SKM-1 (cell line): Measurements from ENCODE around the gene TTC21A.
A peak's percentile ranks its signal among the peaks of the same experiment; 100 is the strongest.

Experiments
- DNase-seq: peaks from one replicate; lab custom pipeline; 2025; ENCODE audit not compliant: unreplicated experiment; lab: John Stamatoyannopoulos, UW

The TTC21A gene

GRCh38 chr3:39114456-39114855 lies 7.0 kb downstream of the TTC21A start:
- no peak for DNase-seq

DNA sequence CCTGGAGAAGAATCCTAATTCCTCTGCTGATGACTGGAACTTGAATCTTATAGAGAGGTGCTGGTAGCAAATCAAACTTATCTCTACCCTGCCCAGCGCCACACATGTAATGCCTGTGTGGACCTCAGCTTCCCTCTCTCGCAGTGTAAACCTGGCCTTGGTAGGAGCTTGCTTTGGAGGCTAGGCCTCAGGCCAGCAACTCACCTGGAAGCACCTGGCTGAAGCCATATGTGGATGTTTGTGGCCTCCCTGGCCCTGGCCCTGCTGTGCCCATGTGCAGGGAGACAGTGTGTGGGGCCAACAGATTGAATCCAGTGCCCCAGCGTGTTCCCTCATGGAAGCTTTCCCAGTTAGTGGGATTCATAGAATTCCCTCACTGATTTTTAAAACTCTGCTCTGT lies 8.4 kb downstream of the TTC21A start:
- no peak for DNase-seq

GRCh38 chr3:39118079-39118478 lies 10.6 kb downstream of the TTC21A start:
- no peak for DNase-seq

DNA sequence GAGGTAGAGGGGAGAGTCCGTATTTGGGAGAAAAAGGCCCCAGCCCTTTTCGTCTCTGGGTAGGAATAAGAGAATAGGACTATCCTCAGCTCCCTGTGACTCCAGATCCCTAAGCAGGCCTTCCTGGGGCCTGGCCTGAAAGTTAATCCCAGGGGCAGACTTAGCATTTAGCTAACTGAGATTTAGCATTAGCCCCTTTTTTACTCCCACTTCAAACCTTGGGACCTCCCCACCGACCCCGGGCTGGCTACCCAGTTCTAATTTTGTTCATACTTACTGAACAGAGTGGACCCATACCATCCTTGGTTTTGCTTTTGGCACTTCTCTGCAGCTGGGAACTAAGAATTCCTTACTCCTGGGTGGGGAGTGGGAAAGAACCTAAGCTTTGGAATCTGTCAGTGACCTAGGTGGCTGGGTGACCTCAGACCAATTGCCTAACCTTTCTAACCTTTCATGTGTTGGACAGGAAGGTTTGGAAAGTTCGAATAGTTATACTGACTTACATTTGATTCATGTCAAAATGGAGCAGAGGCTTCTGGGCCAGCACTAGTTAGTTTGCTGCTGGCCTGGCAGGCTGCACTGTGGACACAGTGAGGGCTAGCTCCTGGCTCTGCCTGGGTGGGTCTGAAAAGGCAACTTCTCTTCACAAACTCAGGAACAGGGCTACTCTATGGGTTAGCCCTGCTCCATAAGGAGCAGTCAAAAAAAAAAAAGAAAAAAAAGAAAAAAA lies 11.6 kb downstream of the TTC21A start:
- DNase-seq = no peak

DNA sequence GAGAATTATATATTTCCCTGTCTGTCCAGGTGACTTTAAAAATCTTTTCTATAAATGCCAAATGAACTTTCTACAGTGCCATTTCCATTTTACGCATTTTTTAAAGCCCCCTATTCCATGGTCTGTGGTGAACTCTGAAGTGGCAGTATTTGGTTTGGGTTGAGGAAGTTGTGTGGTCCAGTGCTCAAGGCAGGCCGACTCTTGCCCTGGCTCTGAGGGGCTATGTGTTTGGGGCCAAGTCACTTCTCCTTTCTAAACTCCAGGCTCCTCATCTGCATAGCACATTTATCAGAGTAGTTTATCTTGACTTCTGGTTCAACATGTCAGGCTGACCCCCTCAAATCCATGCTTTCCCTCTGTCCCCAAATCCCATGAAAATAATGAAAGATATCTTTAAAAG lies 14.1 kb downstream of the TTC21A start:
- peak; percentile 35 for DNase-seq

DNA sequence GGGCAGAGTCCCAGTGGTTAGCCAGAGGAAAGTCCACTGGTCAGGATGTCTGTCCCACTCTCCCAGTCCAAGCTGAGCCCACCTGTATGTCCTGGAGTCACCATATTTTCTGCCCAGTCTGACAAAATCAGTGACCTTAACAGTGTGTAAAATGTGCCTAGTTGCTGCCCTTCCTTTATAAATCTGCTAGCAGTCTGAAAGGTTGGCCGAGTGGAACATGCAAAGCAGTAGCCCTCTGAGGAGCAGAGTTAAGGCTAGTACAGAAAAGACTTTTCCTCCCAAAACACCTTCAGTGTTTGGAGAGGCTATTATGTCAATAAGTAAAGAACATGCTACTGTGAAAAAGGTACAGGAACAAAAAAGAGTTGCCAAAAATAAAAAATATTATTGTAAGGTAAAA lies 15.3 kb downstream of the TTC21A start:
- no peak for DNase-seq

DNA sequence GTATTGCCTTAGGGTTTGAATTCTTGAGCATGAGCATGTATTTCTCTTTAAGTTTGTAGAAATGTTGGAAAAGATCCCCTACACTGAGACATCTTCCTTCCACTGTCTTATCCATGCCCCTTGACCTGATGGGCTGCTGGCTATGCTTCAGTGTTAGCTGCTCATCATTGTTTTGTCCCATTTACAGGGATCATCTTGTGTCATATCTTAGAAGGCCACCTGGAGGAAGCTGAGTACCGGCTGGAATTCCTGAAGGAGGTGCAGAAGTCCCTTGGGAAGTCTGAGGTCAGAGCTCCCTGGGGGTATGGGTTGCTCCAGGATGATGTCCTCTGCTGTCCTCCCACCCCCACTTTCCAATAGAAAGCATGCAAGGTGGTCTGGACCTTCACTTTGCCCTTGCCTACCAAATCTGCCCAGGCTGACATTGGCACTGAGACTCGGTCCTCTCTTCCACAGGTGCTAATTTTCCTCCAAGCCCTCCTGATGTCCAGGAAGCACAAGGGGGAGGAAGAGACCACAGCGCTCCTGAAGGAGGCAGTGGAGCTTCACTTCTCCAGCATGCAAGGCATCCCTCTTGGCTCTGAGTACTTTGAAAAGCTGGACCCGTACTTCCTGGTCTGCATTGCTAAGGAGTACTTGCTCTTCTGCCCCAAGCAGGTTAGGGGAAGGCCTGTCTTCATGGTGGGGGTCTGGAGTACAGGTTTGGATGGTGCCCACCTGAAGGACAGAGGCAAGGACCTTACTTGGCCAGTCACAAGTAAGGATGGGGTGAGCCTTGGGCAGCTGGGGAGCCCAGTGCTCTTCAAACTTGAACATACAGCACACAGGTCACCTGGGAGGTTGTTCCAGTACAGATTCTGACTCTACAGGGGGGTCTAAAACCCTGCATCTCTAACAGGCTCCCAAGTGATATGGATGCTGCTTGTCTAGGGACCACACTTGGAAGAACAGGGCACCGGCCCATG lies 17.7 kb downstream of the TTC21A start:
- DNase-seq = no peak

DNA sequence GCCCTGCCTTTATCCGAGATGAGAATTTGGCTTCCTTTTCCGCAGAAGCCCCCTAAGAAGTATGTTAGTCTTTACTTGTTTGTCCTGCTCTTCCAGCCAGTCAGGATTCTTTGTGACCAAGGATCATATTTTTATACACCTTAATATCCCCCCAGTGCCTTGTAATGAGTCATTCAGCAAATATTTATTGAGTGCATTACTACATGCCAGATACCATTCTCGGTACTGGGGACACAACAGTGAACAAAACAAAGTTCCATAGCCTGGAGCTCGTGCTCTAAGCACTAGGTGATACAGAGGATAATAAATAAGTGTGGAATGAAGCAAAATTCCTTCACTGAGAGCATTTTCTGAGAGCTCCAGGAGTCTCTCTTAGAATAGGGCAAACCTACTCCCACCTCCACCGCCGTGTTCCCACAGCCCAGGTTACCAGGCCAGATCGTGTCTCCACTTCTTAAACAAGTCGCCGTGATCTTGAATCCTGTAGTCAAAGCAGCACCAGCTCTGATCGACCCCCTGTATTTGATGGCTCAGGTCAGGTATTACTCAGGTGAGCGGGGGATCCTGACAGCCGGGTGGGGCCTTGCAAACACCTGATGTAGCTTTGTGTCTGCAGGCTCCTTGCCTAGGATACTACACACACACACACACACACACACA lies 18.5 kb downstream of the TTC21A start:
- DNase-seq = no peak

DNA sequence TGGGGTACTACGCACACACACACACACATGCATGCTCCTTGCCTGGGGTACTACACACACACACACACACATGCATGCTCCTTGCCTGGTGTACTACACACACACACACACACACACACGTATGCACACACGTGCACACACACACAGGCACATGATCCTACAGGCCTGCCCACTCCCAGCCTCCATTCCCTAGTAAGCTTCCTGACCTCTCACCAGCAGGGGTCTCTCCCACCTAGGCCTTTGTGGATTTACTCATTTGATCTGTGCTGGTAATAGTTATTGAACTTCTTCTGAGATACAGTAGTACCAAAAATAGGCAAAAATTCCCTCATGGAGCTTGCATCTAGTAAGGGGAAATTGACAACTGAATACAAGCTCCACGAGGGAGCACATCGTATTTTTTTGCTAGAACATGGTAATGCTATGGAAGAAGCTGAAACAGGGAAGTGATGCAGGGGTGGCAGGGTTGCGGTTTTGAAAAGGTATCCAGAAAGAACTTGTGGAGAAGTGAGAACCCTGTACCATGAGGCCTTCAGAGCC lies 19.1 kb downstream of the TTC21A start:
- DNase-seq = peak; percentile 45

DNA sequence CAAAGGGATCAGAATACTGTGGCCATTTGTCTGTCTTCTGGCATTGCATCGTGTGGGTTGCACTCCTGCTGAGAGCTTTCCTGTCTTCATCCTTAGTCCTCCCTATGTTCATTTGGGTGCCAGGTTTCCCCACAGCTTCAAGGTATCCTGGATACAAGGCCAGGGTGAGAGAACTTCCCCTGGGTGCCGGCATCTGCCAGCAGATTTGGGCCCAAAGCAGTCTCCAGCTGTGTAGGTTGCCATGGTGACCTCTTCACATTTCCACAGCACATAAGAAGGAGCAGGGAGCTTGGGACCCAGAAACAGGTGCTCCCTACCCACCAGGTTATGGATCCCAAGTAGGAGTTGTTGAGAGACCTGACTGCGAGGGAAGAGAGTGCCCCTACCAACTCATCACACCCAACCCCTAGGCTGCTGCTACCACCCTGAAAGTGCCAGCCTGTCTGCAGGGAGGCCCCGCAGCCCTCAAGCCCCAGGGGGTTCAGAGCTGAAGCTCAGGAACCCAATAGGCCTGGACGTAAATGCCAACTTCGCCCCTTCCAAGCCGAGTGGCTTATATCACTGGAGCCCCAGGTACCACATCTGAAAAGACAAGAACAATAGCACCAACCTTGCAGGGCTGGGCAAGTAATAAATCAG lies 19.9 kb downstream of the TTC21A start:
- no peak for DNase-seq

GRCh38 chr3:39127908-39128304 lies 20.4 kb downstream of the TTC21A start:
- no peak for DNase-seq

- no peak for DNase-seq
These were observed 21.5 kb downstream of the TTC21A start for GRCh38 chr3:39128951-39129350.

GRCh38 chr3:39130026-39130425 lies 22.5 kb downstream of the TTC21A start:
- DNase-seq = no peak

DNA sequence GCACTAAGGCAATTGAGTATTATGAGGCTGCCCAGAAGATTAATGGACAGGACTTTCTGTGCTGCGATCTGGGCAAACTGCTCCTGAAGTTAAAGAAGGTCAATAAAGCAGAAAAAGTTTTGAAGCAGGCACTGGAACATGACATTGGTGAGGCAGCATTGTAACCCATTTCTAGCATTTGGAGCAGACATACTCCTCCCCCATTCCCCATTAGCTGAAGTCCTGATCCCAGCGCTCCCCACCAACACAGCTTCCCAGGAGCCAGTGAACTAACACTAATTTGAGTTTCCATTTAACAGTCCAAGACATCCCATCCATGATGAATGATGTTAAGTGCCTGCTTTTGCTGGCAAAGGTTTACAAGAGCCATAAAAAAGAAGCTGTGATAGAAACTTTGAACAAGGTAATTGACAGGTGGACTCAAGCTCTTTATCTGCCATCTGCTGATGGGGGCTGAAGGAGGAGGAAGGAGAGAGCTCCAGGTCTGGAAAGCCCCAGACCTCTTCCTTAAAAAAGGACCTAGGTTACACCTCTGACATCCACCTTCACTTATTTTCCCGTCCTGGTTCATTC lies 23.3 kb downstream of the TTC21A start:
- no peak for DNase-seq

DNA sequence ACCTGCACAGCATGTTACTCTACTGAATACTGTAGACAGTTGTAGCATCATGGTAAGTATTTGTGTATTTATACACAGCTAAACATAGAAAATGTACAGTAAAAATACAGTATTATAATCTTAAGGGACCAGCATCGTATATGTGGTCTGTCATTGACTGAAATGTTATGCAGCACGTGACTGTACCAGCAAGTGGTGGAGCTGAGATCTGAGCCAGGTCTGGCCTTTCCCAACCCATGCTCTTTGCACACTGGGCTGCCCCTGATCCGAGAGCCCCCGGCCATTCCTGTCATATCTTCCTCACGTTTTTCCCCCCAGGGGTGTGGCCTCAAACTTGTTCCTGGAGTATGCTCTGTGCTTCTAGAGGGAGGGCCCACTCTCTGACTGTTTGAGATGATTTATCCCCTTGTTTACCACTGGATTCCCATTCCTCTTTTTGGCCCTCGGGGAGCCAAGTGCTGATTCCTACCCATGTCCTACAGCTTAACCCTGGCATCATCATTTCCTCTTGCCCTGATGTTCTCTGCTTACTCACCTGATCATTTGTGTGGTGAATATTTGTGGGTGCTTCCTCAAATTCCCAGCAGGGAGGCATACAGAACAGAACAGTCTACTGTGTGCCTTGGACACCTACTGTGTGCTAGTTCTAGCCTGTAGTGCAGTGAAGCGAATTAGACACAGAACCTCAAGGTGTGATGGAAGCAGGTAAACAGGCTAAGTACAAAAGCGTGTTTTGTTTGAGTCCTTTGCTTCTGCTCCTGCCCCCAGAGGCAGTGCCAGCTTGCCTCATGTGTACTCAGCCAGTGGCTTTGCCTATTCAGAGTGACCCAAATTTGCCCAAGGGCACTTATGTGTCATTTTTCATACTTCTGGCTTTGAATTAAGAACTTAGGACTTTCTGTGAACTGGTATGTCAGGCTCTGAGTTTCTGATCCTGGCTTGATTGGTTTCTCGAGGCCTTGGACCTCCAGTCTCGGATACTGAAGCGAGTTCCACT lies 24.9 kb downstream of the TTC21A start:
- no peak for DNase-seq

- no peak for DNase-seq
These were observed 25.6 kb downstream of the TTC21A start for GRCh38 chr3:39133093-39133490.

GRCh38 chr3:39133822-39134221 lies 26.3 kb downstream of the TTC21A start:
- DNase-seq = no peak

DNA sequence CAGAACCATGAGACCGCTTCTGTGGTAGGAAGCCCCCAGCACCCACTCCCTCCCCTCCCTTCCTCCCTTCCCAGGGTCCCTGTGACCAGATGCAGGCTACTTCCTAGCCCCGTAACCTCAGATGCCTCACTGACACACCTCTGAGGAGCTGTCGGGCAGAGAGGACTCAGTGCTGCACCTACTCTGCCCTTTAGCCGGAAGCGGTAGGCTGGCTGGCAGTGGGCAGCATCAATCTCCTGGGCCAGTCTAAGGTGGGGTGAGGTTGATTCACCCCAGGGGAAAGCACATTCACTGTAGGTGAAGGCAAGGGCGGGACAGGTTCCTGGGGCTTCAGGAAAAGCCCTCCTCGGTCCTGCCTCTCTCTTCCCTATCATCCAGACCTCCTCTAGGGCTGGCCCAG lies 26.8 kb downstream of the TTC21A start:
- no peak for DNase-seq

GRCh38 chr3:39135170-39135805 lies 27.8 kb downstream of the TTC21A start:
- DNase-seq = no peak
